Measurements from ENCODE around the gene PDSS2.

The PDSS2 gene

GRCh38 chr6:107216197-107216933 lies 243.0 kb downstream of the PDSS2 start:
- no peak overlapping the region for H3K4me2 ChIP-seq (ENCODE audit: low read length)
- H3K4me1 ChIP-seq (ENCODE audit: insufficient read depth, low read length, severe bottlenecking): no peaks in the 10 kb centered on the region
- no peak overlapping the region for H2AFZ ChIP-seq (ENCODE audit: low read length)
- H3K27me3 ChIP-seq (ENCODE audit: insufficient read depth, low read length): no peaks in the 10 kb centered on the region
- no peaks in the 10 kb centered on the region for H3K9me2 ChIP-seq (ENCODE audit: low read depth, low read length)
- no peak overlapping the region for H3K27ac ChIP-seq (ENCODE audit: low read depth, low read length, poor library complexity, severe bottlenecking)
- no peaks in the 10 kb centered on the region for H3K36me3 ChIP-seq (ENCODE audit: insufficient read depth, low read length)
- H3F3A ChIP-seq (ENCODE audit: insufficient read depth, low read length): no peaks in the 10 kb centered on the region
- no peak overlapping the region for H3K4me3 ChIP-seq (ENCODE audit: low read depth, low read length, poor library complexity, severe bottlenecking)
- H4K20me1 ChIP-seq (ENCODE audit: insufficient read depth, low read length): no peaks in the 10 kb centered on the region
- no peaks in the 10 kb centered on the region for H3K79me2 ChIP-seq (ENCODE audit: insufficient read depth, low read length)
- H3K9ac ChIP-seq (ENCODE audit: low read length): no peak overlapping the region
- TF ChIP-seq CTCF (IDR thresholded peaks at IDR 0.05; ENCODE audit: low read length) (no peak), EZH2 (IDR thresholded peaks at IDR 0.05; ENCODE audit: borderline replicate concordance, low read length) (no peak)
- no peaks in the 10 kb centered on the region for H3K9me3 ChIP-seq (ENCODE audit: low read length)

- H3K9me2 ChIP-seq (ENCODE audit: low read depth, low read length): no peaks in the 10 kb centered on the region
- H3K4me1 ChIP-seq (ENCODE audit: insufficient read depth, low read length, severe bottlenecking): no peaks in the 10 kb centered on the region
- no peak overlapping the region for H2AFZ ChIP-seq (ENCODE audit: low read length)
- no peaks in the 10 kb centered on the region for H4K20me1 ChIP-seq (ENCODE audit: insufficient read depth, low read length)
- no peaks in the 10 kb centered on the region for H3K36me3 ChIP-seq (ENCODE audit: insufficient read depth, low read length)
- no peak overlapping the region for H3K4me3 ChIP-seq (ENCODE audit: low read depth, low read length, poor library complexity, severe bottlenecking)
- no peaks in the 10 kb centered on the region for H3K9me3 ChIP-seq (ENCODE audit: low read length)
- H3F3A ChIP-seq (ENCODE audit: insufficient read depth, low read length): no peaks in the 10 kb centered on the region
- no peaks in the 10 kb centered on the region for H3K79me2 ChIP-seq (ENCODE audit: insufficient read depth, low read length)
- no peak overlapping the region for H3K27ac ChIP-seq (ENCODE audit: low read depth, low read length, poor library complexity, severe bottlenecking)
- TF ChIP-seq CTCF (IDR thresholded peaks at IDR 0.05; ENCODE audit: low read length) (no peak), EZH2 (IDR thresholded peaks at IDR 0.05; ENCODE audit: borderline replicate concordance, low read length) (no peak)
- no peak overlapping the region for H3K4me2 ChIP-seq (ENCODE audit: low read length)
- no peaks in the 10 kb centered on the region for H3K27me3 ChIP-seq (ENCODE audit: insufficient read depth, low read length)
- H3K9ac ChIP-seq (ENCODE audit: low read length): no peak overlapping the region
Observed at GRCh38 chr6:107215334-107215733, 244.0 kb downstream of the PDSS2 start.

GRCh38 chr6:107214655-107215054 lies 244.7 kb downstream of the PDSS2 start:
- H3K4me2 ChIP-seq (ENCODE audit: low read length): no peak overlapping the region
- TF ChIP-seq EZH2 (IDR thresholded peaks at IDR 0.05; ENCODE audit: borderline replicate concordance, low read length): no peak
- no peak for TF ChIP-seq CTCF (IDR thresholded peaks at IDR 0.05; ENCODE audit: low read length)
- H3F3A ChIP-seq (ENCODE audit: insufficient read depth, low read length): no peaks in the 10 kb centered on the region
- no peaks in the 10 kb centered on the region for H3K79me2 ChIP-seq (ENCODE audit: insufficient read depth, low read length)
- H3K9me2 ChIP-seq (ENCODE audit: low read depth, low read length): no peaks in the 10 kb centered on the region
- no peaks in the 10 kb centered on the region for H3K36me3 ChIP-seq (ENCODE audit: insufficient read depth, low read length)
- no peak overlapping the region for H3K27ac ChIP-seq (ENCODE audit: low read depth, low read length, poor library complexity, severe bottlenecking)
- no peaks in the 10 kb centered on the region for H3K9me3 ChIP-seq (ENCODE audit: low read length)
- H4K20me1 ChIP-seq (ENCODE audit: insufficient read depth, low read length): no peaks in the 10 kb centered on the region
- no peaks in the 10 kb centered on the region for H3K4me1 ChIP-seq (ENCODE audit: insufficient read depth, low read length, severe bottlenecking)
- H2AFZ ChIP-seq (ENCODE audit: low read length): no peak overlapping the region
- no peaks in the 10 kb centered on the region for H3K27me3 ChIP-seq (ENCODE audit: insufficient read depth, low read length)
- no peak overlapping the region for H3K4me3 ChIP-seq (ENCODE audit: low read depth, low read length, poor library complexity, severe bottlenecking)
- no peak overlapping the region for H3K9ac ChIP-seq (ENCODE audit: low read length)

Measured in OCI-LY1 (cell line).